ENCODE measurements around the gene MARCHF5. TPM values are rescaled to one million over a fixed set of nuclear protein-coding genes. Genes with fewer than 3 reads are reported as not detected.

The MARCHF5 gene
- total RNA-seq, 1 experiment from 2014 or later = 39.1 TPM

DNA sequence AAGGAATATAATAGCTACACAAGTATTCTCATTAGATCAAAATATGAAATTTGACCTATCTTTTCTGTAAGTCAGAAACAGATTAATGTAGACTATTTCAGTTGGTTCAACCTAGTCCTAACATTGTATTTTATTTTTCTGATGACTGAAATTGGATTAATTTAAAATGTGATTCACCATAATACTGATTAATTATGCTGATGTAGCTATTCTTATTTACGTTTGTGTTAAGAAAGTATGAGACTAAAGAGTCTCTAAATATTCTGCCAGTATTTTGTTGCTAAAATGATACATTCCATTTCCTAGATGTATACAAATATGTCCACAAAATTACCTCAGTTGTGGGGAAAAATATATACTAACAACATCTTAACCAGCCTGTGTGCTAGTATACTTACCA lies 18.3 kb downstream of the MARCHF5 start:
- H3K4me3 ChIP-seq = no peak overlapping the region
- H3K27ac ChIP-seq = no peak overlapping the region
- CTCF ChIA-PET = interaction anchor here (0.6 kb wide), 1 partner anchor 80 kb away, joined by 3 read pairs; no protein-coding TSS in a partner anchor
- no peaks in the 10 kb centered on the region for H3K4me1 ChIP-seq (replicated peaks; ENCODE audit: insufficient read depth)
- no peaks in the 10 kb centered on the region for H3K27me3 ChIP-seq (ENCODE audit: insufficient read depth, low read depth)
- intact Hi-C loops (cut with micrococcal nuclease; ENCODE audit: unreplicated experiment) = no loop called here
- H4K20me1 ChIP-seq (ENCODE audit: insufficient read depth) = no peaks in the 10 kb centered on the region
- H2AFZ ChIP-seq = no peak overlapping the region
- no peaks in the 10 kb centered on the region for H3F3A ChIP-seq (ENCODE audit: insufficient read depth, low read depth)
- H3K9me2 ChIP-seq (ENCODE audit: insufficient read depth) = no peaks in the 10 kb centered on the region
- no TSS peak for BruUV-seq (replicated peaks)
- POLR2A ChIA-PET (ENCODE audit: unreplicated experiment) = interaction anchor here (0.6 kb wide), 1 partner anchor 208 kb away, joined by 6 read pairs; no protein-coding TSS in a partner anchor
- DNase-seq = no peak
- H3K36me3 ChIP-seq (ENCODE audit: low read depth) = 0 out of 2 replicates have a peak, but pooled peaks cover 5% of the 10 kb centered on the region
- H3K4me2 ChIP-seq = no peak overlapping the region
- no peak for TF ChIP-seq EZH2 (IDR thresholded peaks at IDR 0.05; ENCODE audit: low read depth)
- TF ChIP-seq, protein P1, sequence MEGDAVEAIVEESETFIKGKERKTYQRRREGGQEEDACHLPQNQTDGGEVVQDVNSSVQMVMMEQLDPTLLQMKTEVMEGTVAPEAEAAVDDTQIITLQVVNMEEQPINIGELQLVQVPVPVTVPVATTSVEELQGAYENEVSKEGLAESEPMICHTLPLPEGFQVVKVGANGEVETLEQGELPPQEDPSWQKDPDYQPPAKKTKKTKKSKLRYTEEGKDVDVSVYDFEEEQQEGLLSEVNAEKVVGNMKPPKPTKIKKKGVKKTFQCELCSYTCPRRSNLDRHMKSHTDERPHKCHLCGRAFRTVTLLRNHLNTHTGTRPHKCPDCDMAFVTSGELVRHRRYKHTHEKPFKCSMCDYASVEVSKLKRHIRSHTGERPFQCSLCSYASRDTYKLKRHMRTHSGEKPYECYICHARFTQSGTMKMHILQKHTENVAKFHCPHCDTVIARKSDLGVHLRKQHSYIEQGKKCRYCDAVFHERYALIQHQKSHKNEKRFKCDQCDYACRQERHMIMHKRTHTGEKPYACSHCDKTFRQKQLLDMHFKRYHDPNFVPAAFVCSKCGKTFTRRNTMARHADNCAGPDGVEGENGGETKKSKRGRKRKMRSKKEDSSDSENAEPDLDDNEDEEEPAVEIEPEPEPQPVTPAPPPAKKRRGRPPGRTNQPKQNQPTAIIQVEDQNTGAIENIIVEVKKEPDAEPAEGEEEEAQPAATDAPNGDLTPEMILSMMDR (conservative IDR thresholded peaks at IDR 0.05) = no peak
- H3K79me2 ChIP-seq (ENCODE audit: low read depth) = peaks cover 28% of the 10 kb centered on the region
- H3K9me3 ChIP-seq (ENCODE audit: insufficient read depth, low read depth) = no peaks in the 10 kb centered on the region

DNA sequence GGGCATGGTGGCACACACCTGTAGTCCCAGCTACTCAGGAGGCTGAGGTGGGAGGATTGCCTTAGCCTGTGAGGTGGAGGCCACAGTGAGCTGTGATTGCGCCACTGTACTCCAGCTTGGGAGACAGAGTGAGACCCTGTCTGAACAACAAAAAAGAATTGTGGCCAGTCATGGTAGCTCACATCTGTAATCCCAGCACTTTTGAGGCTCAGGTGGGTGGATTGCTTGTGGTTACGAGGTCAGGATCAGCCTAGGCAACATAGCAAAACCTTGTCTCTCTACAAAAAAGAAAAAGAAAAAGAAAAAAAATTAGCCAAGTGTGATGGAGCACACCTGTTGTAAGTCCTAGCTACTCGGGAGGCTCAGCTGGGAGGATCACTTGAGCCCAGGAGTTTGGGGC lies 22.8 kb downstream of the MARCHF5 start:
- Histone ChIP-seq H3K9me2 (ENCODE audit: insufficient read depth) (no peaks in the 10 kb centered on the region), H3K4me1 (replicated peaks; ENCODE audit: insufficient read depth) (no peaks in the 10 kb centered on the region), H3K36me3 (ENCODE audit: low read depth) (0 out of 2 replicates have a peak, but pooled peaks cover 5% of the 10 kb centered on the region), H3K9me3 (ENCODE audit: insufficient read depth, low read depth) (no peaks in the 10 kb centered on the region), H3F3A (ENCODE audit: insufficient read depth, low read depth) (no peaks in the 10 kb centered on the region), H3K27ac (no peak overlapping the region), H3K4me3 (no peak overlapping the region), H3K4me2 (no peak overlapping the region), H2AFZ (no peak overlapping the region), H3K79me2 (ENCODE audit: low read depth) (peaks cover 10% of the 10 kb centered on the region), H3K27me3 (ENCODE audit: insufficient read depth, low read depth) (no peaks in the 10 kb centered on the region), H4K20me1 (ENCODE audit: insufficient read depth) (no peaks in the 10 kb centered on the region)
- TF ChIP-seq, protein P1 (conservative IDR thresholded peaks at IDR 0.05) = no peak
- TF ChIP-seq EZH2 (IDR thresholded peaks at IDR 0.05; ENCODE audit: low read depth) = no peak
- ChIA-PET POLR2A (ENCODE audit: unreplicated experiment) (no interaction called here), CTCF (no interaction called here)
- no peak for DNase-seq
- intact Hi-C loops (cut with micrococcal nuclease; ENCODE audit: unreplicated experiment) = no loop called here
- BruUV-seq (replicated peaks) = no TSS peak

DNA sequence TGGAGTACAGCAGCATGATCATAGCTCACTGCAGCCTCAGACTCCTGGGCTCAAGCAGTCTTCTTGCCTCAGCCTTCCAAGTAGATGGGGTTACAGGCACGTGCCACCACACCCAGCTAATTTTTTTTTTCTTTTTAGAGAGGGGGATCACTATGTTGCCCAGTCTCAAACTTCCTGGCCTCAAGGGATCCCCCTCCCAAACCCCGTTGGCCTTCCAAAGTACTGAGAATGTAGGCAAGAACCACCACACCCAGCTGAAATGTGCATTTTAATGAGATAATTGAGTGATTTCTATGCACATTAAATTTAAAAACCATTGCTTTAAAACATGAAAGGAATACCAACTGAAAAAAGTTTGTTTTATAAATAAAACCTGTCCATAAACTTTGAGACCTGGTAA lies 25.6 kb downstream of the MARCHF5 start:
- H3K9me2 ChIP-seq (ENCODE audit: insufficient read depth) = no peaks in the 10 kb centered on the region
- no peaks in the 10 kb centered on the region for H3K79me2 ChIP-seq (ENCODE audit: low read depth)
- H3K4me3 ChIP-seq = no peak overlapping the region
- BruUV-seq (replicated peaks) = TSS peak; percentile 6
- ChIA-PET POLR2A (ENCODE audit: unreplicated experiment) (no interaction called here), CTCF (no interaction called here)
- no peaks in the 10 kb centered on the region for H3K27me3 ChIP-seq (ENCODE audit: insufficient read depth, low read depth)
- TF ChIP-seq, protein P1 (conservative IDR thresholded peaks at IDR 0.05) = no peak
- no peak for TF ChIP-seq EZH2 (IDR thresholded peaks at IDR 0.05; ENCODE audit: low read depth)
- no peaks in the 10 kb centered on the region for H3K4me1 ChIP-seq (replicated peaks; ENCODE audit: insufficient read depth)
- H3K36me3 ChIP-seq (ENCODE audit: low read depth) = 0 out of 2 replicates have a peak, but pooled peaks cover 5% of the 10 kb centered on the region
- H3F3A ChIP-seq (ENCODE audit: insufficient read depth, low read depth) = no peaks in the 10 kb centered on the region
- no peak overlapping the region for H3K4me2 ChIP-seq
- no peaks in the 10 kb centered on the region for H4K20me1 ChIP-seq (ENCODE audit: insufficient read depth)
- no peaks in the 10 kb centered on the region for H3K9me3 ChIP-seq (ENCODE audit: insufficient read depth, low read depth)
- DNase-seq = no peak
- H3K27ac ChIP-seq = no peak overlapping the region
- no peak overlapping the region for H2AFZ ChIP-seq
- intact Hi-C loops (cut with micrococcal nuclease; ENCODE audit: unreplicated experiment) = no loop called here

All from PC-9 (cell line).